GM12878 (cell line): ENCODE data around the gene LLCFC1. TPM values are rescaled to one million over a fixed set of nuclear protein-coding genes. Genes with fewer than 3 reads are reported as not detected.

Experiments
- ATAC-seq: fragments of 200-7000 bp; cut with Tn5 transposase; 3 replicates; pipeline ENCODE4 v1.9.1; 2020; ENCODE audit warnings: mild to moderate bottlenecking, moderate library complexity
- BruUV-seq: library from RNA; stranded (reverse); fragments of 400-500 nt; replicated peaks from 2 replicates; lab custom pipeline; 2021; lab: Mats Ljungman, UMichigan
- CTCF ChIA-PET: fragments of 300-600 bp; sonication (Branson Sonifier 250); formaldehyde crosslinking; extraction: SDS; loops from one replicate; lab custom pipeline; 2021; ENCODE audit warnings: inconsistent platforms; lab: Yijun Ruan, JAX
- POLR2A ChIA-PET: fragments of 350-600 bp; formaldehyde crosslinking; extraction: SDS; loops from one replicate; lab custom pipeline; 2021; ENCODE audit warnings: inconsistent platforms; lab: Charles Lee
- RAD21 ChIA-PET: fragments of 300-600 bp; sonication (Branson Sonifier 250); formaldehyde crosslinking; loops from one replicate; lab custom pipeline; 2023; ENCODE audit warnings: antibody characterized with exemption; ENCODE audit not compliant: unreplicated experiment; lab: Charles Lee
- SMC1A ChIA-PET: fragments of 300-600 bp; sonication (Branson Sonifier 250); formaldehyde crosslinking; loops from one replicate; lab custom pipeline; 2023; ENCODE audit not compliant: unreplicated experiment, uncharacterized antibody; lab: Charles Lee
- DNase-seq: peaks from one replicate; pipeline ENCODE4 v3.0.0-alpha.2; 2011; ENCODE audit warnings: low read depth, low spot score
- FAIRE-seq: peaks from 3 replicates; lab custom pipeline; 2011; peaks lifted over from hg19 to GRCh38; lab: Jason Lieb, UNC
- H2AFZ ChIP-seq: 2 replicates; pipeline ENCODE4 v1.6.0; 2011; ENCODE audit warnings: low read depth, low read length, control low read depth; ENCODE audit not compliant: control insufficient read depth
- H3K27ac ChIP-seq: 2 replicates; pipeline ENCODE4 v1.5.1; 2011; ENCODE audit warnings: control low read depth; ENCODE audit not compliant: control insufficient read depth, insufficient read depth
- H3K27me3 ChIP-seq, 2 experiments: replicated peaks in 1 of 2; 2 replicates each; pipeline versions ENCODE4 v1.6.0 to v1.6.1; 2011; ENCODE audit warnings: low read length in 1 of 2; ENCODE audit not compliant: control insufficient read depth in 2 of 2, insufficient read depth in 2 of 2
- H3K36me3 ChIP-seq, 2 experiments: 2 replicates each; pipeline ENCODE4 v1.5.1; 2011; ENCODE audit warnings: low read length in 1 of 2; ENCODE audit not compliant: control insufficient read depth in 2 of 2, insufficient read depth in 2 of 2
- H3K4me1 ChIP-seq: 2 replicates; pipeline ENCODE4 v1.6.1; 2011; ENCODE audit warnings: mild to moderate bottlenecking, low read length, moderate library complexity, mixed read lengths; ENCODE audit not compliant: control insufficient read depth, insufficient read depth
- H3K4me2 ChIP-seq: 2 replicates; pipeline ENCODE4 v1.6.0; 2011; ENCODE audit warnings: control low read depth; ENCODE audit not compliant: control insufficient read depth, insufficient read depth
- H3K4me3 ChIP-seq: fragments of 200-600 bp; sonication (generic); 2 replicates; pipeline ENCODE4 v1.5.1; 2016
- H3K79me2 ChIP-seq: 2 replicates; pipeline ENCODE4 v1.6.0; 2011; ENCODE audit warnings: low read length; ENCODE audit not compliant: control insufficient read depth, insufficient read depth
- H3K9ac ChIP-seq: 2 replicates; pipeline ENCODE4 v1.8.0; 2011; ENCODE audit warnings: low read length, control low read depth, mixed read lengths; ENCODE audit not compliant: control insufficient read depth, insufficient read depth
- H3K9me3 ChIP-seq: replicated peaks from 3 replicates; pipeline ENCODE4 v1.5.1; 2011; ENCODE audit warnings: mild to moderate bottlenecking, low read length; ENCODE audit not compliant: control insufficient read depth, insufficient read depth
- H4K20me1 ChIP-seq: 2 replicates; pipeline ENCODE4 v1.6.0; 2011; ENCODE audit not compliant: control insufficient read depth, insufficient read depth
- ATF7 ChIP-seq: fragments of 450-650 bp; IDR thresholded peaks from 2 replicates; pipeline ENCODE4 v1.6.1; 2016; ENCODE audit warnings: low read depth, mild to moderate bottlenecking
- CBFB ChIP-seq: IDR thresholded peaks from 2 replicates; pipeline ENCODE4 v1.6.1; 2016; ENCODE audit warnings: antibody characterized with exemption, low read depth
- CUX1 ChIP-seq: IDR thresholded peaks from 2 replicates; pipeline ENCODE4 v1.6.1; 2012; ENCODE audit warnings: improper control_type of control experiment, low read depth, low read length; ENCODE audit not compliant: insufficient replicate concordance
- EP300 ChIP-seq, 2 experiments: fragments of 150-350 bp in 1 of 2; IDR thresholded peaks; 2 replicates each; pipeline ENCODE4 v1.6.1; 2011 to 2012; ENCODE audit warnings: low read depth in 2 of 2, low read length in 2 of 2, borderline replicate concordance in 1 of 2, improper control_type of control experiment in 1 of 2, inconsistent platforms in 1 of 2; ENCODE audit not compliant: control insufficient read depth in 1 of 2
- EZH2 ChIP-seq: IDR thresholded peaks from 2 replicates; pipeline ENCODE4 v1.6.1; 2012; ENCODE audit warnings: low read depth, mild to moderate bottlenecking, control low read depth, inconsistent platforms, low read length, borderline replicate concordance; ENCODE audit not compliant: control insufficient read depth
- JUND ChIP-seq: IDR thresholded peaks from 2 replicates; pipeline ENCODE4 v1.6.1; 2012; ENCODE audit warnings: low read depth, mild to moderate bottlenecking, low read length, improper control_type of control experiment, moderate library complexity
- KLF5 ChIP-seq: fragments of 450-650 bp; IDR thresholded peaks from 2 replicates; pipeline ENCODE4 v1.6.1; 2014; ENCODE audit warnings: mild to moderate bottlenecking; ENCODE audit not compliant: partially characterized antibody
- MEF2A ChIP-seq: IDR thresholded peaks from 2 replicates; pipeline ENCODE4 v1.6.1; 2011; ENCODE audit warnings: low read depth, mild to moderate bottlenecking, low read length, moderate library complexity; ENCODE audit not compliant: insufficient read depth
- NFIC ChIP-seq: IDR thresholded peaks from 2 replicates; pipeline ENCODE4 v1.6.1; 2012; ENCODE audit warnings: low read depth, mild to moderate bottlenecking, inconsistent platforms, low read length, moderate library complexity
- NR2F1 ChIP-seq: fragments of 450-650 bp; conservative IDR thresholded peaks from 2 replicates; pipeline ENCODE4 v1.6.1; 2017; ENCODE audit warnings: mild to moderate bottlenecking
- NRF1 ChIP-seq: conservative IDR thresholded peaks from 2 replicates; pipeline ENCODE4 v1.6.1; 2011; ENCODE audit warnings: mild to moderate bottlenecking, low read depth, low read length, improper control_type of control experiment
- PAX8 ChIP-seq: fragments of 450-650 bp; IDR thresholded peaks from 2 replicates; pipeline ENCODE4 v1.6.1; 2017; ENCODE audit warnings: mild to moderate bottlenecking, moderate library complexity
- POLR2AphosphoS5 ChIP-seq: IDR thresholded peaks from 2 replicates; pipeline ENCODE4 v1.6.1; 2011; ENCODE audit warnings: mild to moderate bottlenecking, low read length, inconsistent platforms
- RCOR1 ChIP-seq: conservative IDR thresholded peaks from 2 replicates; pipeline ENCODE4 v1.6.1; 2012; ENCODE audit warnings: low read depth, low read length, improper control_type of control experiment
- SREBF2 ChIP-seq: IDR thresholded peaks from 2 replicates; pipeline ENCODE4 v1.6.1; 2012; ENCODE audit warnings: mild to moderate bottlenecking, low read length
- TBL1XR1 ChIP-seq: IDR thresholded peaks from 2 replicates; pipeline ENCODE4 v1.6.1; 2012; ENCODE audit warnings: low read depth, low read length, improper control_type of control experiment
- USF1 ChIP-seq: IDR thresholded peaks from 2 replicates; pipeline ENCODE4 v1.6.1; 2011; ENCODE audit warnings: borderline replicate concordance, low read depth, mild to moderate bottlenecking, moderate library complexity, mixed read lengths, low read length; ENCODE audit not compliant: insufficient read depth; ENCODE audit errors: extremely low read length
- ZSCAN29 ChIP-seq: fragments of 450-650 bp; IDR thresholded peaks from 2 replicates; pipeline ENCODE4 v1.6.1; 2017; ENCODE audit warnings: mild to moderate bottlenecking, moderate library complexity
- WGBS: methylation state at CpG from one replicate; pipeline ENCODE4 v1.1.6; 2016; ENCODE audit warnings: low lambda C conversion rate; ENCODE audit not compliant: insufficient replicate concordance, insufficient coverage; ENCODE audit errors: missing lambda C conversion rate; 5-methylcytosine and 5-hydroxymethylcytosine counted together
- in situ Hi-C: fragments of 300-500 bp; cut with MboI; formaldehyde crosslinking; loops from 9 replicates; pipeline ENCODE4 v1.14.3; 2018; ENCODE audit warnings: mixed read lengths
- intact Hi-C: fragments of 100-400 bp; cut with micrococcal nuclease; formaldehyde crosslinking; loops from one replicate; pipeline ENCODE4 v1.14.2; 2022; ENCODE audit not compliant: unreplicated experiment
- polyA plus RNA-seq, 11 experiments: library from polyadenylated mRNA; depleted of rRNA in 4 of 11; unstranded in 6 of 11; stranded (reverse) in 5 of 11; fragments of >200 nt; fragmentation: Nextera tagmentation in 4 of 11; fragmentation: Illumina TruSeq in 1 of 11; extraction: Ambion mirVana in 4 of 11; extraction: Trizol in 1 of 11; gene quantifications; 1 replicate in 1 of 11; 2 replicates in 10 of 11; pipeline versions ENCODE4 v1.2.1 to v1.2.3, GENCODE V29; 2011 to 2016; ENCODE audit warnings: inconsistent platforms in 2 of 11, missing spikeins in 2 of 11, low read depth in 1 of 11
- total RNA-seq, 4 experiments: library from RNA; depleted of rRNA in 3 of 4; stranded (reverse); fragments of >200 nt in 3 of 4; fragmentation: Illumina TruSeq in 1 of 4; extraction: Trizol in 1 of 4; gene quantifications; 2 replicates each; pipeline versions ENCODE4 v1.2.1 to v1.2.3, GENCODE V29; 2013 to 2021

The LLCFC1 gene
- total and polyA plus RNA-seq, 10 of the 15 experiments (the other 5 are each of a cell fraction or from before 2014, with no cell fraction given), result not detected

- RAD21 ChIA-PET, result no interaction called here
- Histone ChIP-seq H4K20me1 (no peaks in the 10 kb centered on the region), H3K9ac (no peak overlapping the region), H3K27ac (no peak overlapping the region), H2AFZ (no peak overlapping the region), H3K27me3 (peaks cover 0 to 2% of the 10 kb centered on the region in 2 experiments; a peak in 2 of 4 replicates), H3K9me3 (no peaks in the 10 kb centered on the region), H3K4me3 (no peak overlapping the region), H3K79me2 (no peaks in the 10 kb centered on the region), H3K4me1 (no peaks in the 10 kb centered on the region), H3K36me3 (no peaks in the 10 kb centered on the region), H3K4me2 (no peak overlapping the region)
- 43% methylated on average over 2 of the region's 2 CpGs for WGBS
- POLR2A ChIA-PET, result no interaction called here
- intact Hi-C loops, result no loop called here
- DNase-seq (no peak), FAIRE-seq (no peak), ATAC-seq (no peak)
- CTCF ChIA-PET, result interaction anchor here (0.8 to 1.7 kb wide), 8 partner anchors 10 to 305 kb away, joined by 3 to 6 read pairs (median 4); no protein-coding TSS in a partner anchor
- no TSS peak for BruUV-seq
- SMC1A ChIA-PET, result interaction anchor here (0.8 to 1.2 kb wide), 4 partner anchors 59 to 309 kb away, joined by 3 to 4 read pairs (median 3); no protein-coding TSS in a partner anchor
- in situ Hi-C loops, result no loop called here
- TF ChIP-seq NFIC (no peak), CUX1 (no peak), RCOR1 (no peak), PAX8 (no peak), EP300 (IDR thresholded peaks at IDR 0.05; ENCODE audit: borderline replicate concordance in 1 of 2, control insufficient read depth in 1 of 2, low read depth in 2 of 2, low read length in 2 of 2) (no peak), CBFB (no peak), ZSCAN29 (no peak), NRF1 (no peak), SREBF2 (no peak), KLF5 (no peak), MEF2A (no peak), NR2F1 (no peak), EZH2 (no peak), ATF7 (no peak), POLR2AphosphoS5 (no peak), USF1 (no peak), TBL1XR1 (no peak), JUND (no peak)
Measured at GRCh38 chr7:142910031-142910433, 29.3 kb upstream of the LLCFC1 start.
